COLO829 (cell line): ENCODE measurements around the gene CD52.

Source experiments
- DNase-seq: peaks from one replicate; pipeline ENCODE4 v3.0.0; 2012; ENCODE audit warnings: low spot score

CD52 gene

DNA sequence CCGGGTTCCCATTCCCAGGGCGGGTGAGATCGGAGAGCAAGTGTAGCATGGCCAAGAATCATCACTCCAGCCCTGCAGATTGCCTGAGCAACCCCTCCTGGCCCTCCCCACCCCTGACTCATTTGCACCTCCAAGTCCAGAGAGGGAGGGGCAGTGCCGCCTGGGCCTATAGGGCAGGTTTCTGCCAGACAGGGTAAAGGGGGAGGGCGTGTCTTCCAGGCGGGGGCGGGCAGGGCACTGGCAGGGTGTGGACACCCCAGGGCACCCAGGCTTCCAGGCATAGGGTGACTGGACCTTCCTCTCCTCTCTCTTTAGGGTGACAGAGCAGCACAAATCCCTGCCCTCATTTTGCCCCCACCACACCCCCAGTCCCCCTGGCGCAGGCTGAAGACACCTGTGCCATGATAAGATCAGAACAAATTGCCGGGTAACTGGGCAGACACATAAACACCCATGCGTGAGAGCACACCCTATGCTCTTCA is 39.4 kb downstream of the CD52 start:
- DNase-seq: no peak

DNA sequence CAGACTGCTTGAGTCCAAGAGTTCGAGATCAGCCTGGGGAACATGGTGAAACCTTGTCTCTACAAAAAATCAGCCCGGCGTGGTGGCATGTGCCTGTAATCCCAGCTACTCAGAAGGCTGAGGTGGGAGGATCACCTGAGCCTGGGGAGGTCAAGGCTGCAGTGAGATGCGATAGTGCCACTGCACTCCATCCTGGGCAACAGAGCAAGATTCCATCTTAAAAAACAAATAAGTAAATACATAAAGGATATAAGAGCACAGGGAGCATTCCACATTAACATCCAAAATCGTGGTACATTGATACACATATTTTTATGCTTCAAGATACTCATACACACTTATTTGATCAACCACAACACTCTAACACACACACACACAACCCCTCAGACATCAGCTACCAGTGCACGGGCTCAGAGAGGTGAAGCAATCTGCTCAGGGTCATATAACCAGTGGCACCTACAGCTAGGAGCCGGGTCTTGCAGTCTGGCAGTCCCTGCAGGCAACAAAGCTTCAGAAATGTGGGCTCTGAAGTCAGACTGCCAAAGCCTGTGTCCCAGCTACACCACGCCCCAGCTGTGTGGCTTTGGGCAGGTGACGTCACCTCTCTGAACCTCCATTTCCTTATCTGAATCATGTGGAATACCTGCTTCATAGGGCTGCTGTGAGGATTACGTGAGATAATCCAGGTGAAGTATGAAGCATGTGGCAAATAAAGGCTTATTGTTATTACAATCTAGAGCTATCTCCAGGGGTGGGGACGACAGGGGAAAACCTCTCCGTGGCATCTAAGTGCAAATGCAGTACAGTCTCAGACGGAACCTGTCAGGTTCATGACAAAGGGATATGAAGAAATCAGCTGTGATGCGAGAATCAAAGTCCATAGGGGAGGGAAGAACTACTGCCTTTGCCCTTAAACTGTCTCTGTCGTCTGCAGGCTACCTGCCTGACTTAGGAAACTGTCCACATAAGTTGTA is 40.9 kb downstream of the CD52 start:
- DNase-seq: no peak

DNA sequence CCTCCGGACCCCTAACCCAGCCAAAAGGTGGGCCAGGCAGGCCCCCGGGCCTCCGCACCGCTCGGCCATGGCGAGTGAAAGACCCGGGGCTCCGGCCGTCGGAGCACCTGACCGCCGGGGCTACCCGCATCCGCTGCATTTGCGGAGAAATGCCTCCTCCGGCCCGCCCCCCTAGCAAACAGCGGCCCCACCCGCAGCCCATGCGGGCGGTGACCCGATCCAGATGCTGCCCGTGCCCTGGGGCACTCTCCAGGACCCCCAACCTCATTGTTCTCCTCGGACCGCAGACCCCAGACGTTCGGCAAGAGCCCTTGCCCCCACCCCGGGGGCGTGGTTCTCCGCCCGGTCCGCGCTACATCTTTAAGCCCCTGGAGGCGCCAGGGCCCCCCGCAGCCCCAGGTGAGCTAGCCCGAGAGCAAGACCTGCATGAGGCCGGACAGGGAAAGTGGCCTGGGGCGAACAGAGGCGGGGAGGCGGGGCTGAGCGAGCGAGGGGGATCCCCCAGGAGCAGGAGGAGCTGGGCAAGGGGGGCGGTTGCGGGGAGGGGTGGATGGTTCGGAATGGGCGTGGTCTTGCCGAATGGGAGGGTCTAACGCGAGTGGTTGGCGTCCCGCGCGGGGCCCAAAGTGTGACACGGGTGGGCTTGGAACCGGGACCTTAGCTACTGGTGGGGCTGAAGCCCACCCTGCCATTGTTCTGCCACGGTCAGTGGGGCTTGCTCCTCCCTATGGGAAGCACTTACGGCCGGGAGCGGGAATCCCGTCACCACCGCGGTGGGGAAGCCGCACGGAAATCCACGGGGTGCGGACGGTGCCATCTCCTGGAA is 42.4 kb downstream of the CD52 start:
- no peak for DNase-seq

DNA sequence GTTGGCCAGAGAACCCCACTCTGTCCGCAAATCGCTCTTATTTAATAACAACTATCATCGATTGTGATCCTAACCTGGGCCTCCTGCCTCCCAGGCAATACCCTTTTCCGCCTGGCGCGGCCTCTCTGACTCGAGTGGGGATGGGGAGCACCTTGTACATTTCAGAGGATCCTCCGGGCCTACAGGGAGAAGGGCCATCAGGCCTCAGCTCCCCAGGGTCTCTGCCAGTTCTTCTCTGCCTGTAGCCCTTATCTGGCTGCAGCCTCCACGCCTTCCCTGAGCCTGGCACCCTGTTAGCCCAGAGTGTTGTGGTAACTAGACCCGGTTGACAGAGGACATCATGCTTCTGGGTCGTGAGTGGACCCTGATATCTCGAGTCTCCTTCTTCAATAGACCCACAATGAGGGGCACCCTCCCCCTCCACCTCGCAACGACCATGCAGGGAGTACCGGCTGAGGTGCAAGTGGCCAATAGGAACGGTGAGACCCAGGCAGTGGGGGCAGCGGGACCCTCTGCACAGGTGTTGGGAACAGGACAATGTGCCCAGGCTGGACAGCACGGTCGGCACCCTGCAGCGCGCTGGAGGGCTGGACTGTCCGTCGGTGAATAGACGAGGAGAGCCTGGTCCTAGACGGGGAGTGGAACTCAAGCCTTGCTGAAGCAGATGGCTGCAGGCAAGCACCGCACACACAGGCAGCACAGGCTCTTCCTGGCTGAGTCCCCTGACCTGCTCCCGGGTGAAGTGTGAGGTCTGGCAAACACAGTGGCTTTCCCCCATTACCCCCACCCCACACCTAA is 43.2 kb downstream of the CD52 start:
- no peak for DNase-seq

DNA sequence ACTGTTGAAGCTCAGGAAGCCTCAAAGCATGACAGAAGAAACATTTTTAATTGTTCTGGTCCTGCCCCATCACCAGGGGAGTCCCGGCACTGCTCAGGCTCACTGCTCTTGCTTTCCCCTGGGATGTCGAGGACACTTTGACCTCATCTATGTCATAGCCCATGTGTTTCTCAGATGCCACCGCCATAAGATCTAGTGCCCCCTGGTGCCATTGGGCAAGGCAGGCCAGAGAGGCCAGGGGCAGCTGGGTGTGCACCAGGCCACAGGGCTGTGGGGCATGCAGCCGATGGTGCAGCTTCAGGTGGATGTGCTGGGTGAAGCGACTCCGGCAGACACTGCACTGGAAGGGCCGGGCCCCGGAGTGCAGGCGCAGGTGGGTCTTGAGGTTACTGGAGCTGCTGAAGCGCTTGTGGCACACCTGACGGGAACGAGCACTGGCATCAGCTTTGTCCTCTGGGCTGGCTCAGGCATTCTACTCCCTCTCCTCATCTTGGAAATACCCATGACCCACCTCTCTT is 43.9 kb downstream of the CD52 start:
- DNase-seq: no peak

DNA sequence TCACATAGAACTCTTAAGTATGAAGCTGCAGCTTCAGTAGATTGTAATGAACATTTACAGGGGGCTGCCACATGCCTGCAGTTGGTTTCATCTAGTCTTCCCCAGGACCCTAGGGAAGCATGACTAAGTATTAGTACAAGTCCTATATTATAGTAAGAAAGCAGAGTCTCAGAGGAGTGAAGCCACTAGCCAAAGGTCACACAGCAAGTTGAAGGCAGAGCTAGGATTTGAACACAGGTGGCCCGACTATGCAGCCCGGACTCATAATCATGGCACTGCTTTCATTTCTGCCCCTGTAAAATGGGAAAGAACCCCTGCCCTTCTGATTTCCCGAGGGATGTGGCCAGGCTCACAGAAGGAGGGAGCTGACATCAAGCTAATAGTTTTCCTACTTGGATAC is 44.6 kb downstream of the CD52 start:
- DNase-seq: no peak

DNA sequence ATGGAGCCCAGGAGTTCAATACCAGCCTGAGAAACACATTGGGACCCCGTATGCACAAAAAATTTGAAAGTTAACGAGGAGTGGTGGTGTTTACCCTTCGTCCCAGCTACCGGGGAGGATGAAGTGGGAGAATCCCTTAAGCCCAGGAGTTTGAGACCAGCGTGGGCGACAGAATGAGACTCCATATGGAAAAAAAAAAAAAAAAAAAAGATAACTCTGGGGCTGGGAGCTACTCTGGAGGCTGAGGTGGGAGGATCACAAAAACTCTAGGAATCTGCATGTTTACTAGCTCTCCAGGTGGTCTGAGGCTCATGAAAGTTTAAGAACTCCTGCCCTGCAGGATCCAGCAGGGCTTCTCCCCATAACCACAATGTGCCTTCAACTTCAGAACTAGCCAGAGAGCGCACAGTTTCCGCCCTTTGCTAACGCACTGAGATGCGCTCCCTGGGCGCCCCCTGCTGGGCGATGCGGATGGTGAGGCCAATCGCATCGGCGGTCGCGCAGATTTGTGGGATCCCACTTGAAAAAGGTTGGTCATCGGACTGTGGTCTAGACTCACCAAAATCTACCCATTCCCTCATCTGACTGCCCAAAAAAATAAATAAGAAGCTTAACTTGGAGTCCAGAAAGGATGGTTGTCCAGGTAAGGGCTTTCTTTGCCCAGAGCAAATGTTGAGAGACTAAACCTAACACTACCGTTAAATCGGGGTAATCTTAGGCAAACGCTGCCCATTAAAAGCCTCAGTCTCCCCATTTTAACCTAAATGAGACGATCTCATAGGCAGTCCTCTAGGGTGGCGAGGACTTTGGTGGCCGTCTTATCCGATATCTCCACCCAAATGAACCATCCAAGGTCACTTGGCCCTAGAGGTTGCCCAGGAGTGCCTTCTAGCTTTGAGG is 46.0 kb downstream of the CD52 start:
- peak; percentile 60 for DNase-seq

DNA sequence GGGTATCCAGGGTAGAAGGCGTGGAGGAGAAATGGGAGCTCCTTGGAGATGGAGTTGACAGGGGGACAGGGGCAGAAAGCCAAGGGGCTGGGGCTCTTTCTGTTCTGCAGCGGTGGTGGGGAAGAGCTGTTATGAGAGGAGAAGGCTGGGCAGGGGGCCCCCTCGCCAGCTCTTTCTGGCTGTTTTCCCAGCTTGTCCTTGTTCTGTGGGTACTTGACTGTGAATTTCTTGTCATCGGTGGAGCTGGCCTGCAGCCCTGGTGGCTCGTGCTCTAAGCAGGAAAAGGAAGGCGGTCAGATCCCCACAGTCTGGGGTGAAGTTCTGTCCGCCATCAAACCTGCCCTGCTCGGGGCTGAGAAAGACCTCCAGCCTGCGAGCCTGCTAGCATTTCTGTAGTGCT is 47.2 kb downstream of the CD52 start:
- DNase-seq: no peak

DNA sequence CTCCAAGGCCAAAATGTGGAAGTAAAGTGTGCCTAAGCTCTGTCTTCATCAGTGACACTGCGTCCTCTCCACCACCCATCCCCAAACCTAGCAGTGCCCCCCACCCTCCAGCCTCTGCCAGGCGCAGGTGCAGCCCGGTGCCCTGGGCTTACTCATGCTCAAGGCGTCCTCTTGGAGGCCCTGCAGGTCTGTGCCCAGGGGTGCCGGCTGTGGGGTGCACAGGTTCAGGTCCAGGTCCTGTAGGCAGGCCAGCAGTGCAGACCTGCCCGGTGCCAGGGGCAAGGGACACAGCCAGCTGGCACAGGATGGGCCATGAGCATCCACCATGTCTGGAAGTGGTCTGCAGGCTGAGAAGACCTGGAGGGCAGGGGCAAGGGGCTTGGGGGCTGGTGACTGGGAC is 49.7 kb downstream of the CD52 start:
- DNase-seq: no peak

DNA sequence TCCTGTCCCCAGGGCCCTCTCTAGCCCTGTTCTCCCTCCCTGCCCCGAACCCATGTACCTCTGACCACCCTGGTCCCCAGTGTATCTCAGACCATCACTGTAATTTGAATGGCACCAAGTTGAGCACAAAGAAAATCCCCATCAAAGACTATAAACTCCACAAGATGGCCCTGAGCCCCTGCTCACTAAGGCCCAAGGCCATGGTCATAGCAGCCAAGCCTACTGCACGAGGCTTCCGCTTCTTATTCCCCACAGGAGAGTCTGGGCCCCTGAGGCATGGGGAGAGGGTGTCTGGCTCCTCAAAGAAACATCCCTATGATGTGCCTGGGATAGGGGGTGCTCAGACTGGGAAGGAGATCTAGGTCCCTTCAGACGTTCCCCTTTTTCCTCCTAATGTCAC is 50.2 kb downstream of the CD52 start:
- no peak for DNase-seq

DNA sequence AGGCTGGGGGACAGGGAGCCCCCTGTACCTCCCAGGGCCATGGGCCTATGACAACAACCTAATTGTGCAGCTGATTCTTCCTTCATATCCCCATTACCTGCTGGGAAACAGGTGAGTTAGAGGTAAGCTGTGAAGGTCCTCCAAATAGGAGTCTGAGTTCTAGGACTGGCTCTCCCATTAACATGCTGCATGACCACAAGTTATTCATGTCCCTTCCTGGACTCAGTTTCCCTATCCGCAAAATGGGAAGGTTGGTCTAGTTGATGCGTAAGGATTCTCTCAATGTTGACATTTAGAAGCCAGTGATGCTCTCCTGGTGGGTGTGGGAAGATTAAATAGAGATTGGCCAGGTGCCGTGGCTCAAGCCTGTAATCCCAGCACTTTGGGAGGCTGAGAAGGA is 50.7 kb downstream of the CD52 start:
- DNase-seq: no peak
